ENCODE results near the gene GFOD2.

Gene GFOD2

DNA sequence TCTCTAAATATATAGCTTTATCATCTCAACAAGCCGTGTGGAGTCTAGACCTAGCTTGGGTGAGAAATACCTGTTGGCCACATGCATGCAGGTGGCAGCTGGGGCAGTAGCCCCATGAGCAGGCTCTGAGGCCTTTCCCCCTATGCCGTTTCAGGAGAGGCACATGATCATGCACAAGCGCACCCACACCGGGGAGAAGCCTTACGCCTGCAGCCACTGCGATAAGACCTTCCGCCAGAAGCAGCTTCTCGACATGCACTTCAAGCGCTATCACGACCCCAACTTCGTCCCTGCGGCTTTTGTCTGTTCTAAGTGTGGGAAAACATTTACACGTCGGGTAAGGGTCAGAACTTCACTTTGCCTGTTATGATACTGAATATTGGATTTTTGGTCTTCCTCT is 90.9 kb downstream of the GFOD2 start:
- DNase-seq, result no peak

Measured in stimulated activated CD4-positive, alpha-beta T cell treated with anti-CD3 and anti-CD28 coated beads, Interleukin-12 subunit alpha, Interleukin-12 subunit beta, amount 100 ng/mL, for 4 hours (primary cell).